Measurements from ENCODE around the gene PAMR1.

- TF ChIP-seq CTCF (IDR thresholded peaks at IDR 0.05) (no peak), EP300 (IDR thresholded peaks at IDR 0.05) (no peak), KDM1A (IDR thresholded peaks at IDR 0.05; ENCODE audit: low read depth) (no peak), MAFK (IDR thresholded peaks at IDR 0.05; ENCODE audit: partially characterized antibody) (no peak), HOXB13 (CRISPR knock-in tag; IDR thresholded peaks at IDR 0.05; ENCODE audit: low read depth) (no peak), REST (IDR thresholded peaks at IDR 0.05) (no peak), RAD21 (conservative IDR thresholded peaks at IDR 0.05 in 1 of 2, IDR thresholded peaks at IDR 0.05 in 1 of 2) (no peak), PHF8 (IDR thresholded peaks at IDR 0.05; ENCODE audit: borderline replicate concordance, low read depth) (no peak), POLR2A (IDR thresholded peaks at IDR 0.05; ENCODE audit: low read length) (no peak)
- TF ChIP-seq, protein P1, sequence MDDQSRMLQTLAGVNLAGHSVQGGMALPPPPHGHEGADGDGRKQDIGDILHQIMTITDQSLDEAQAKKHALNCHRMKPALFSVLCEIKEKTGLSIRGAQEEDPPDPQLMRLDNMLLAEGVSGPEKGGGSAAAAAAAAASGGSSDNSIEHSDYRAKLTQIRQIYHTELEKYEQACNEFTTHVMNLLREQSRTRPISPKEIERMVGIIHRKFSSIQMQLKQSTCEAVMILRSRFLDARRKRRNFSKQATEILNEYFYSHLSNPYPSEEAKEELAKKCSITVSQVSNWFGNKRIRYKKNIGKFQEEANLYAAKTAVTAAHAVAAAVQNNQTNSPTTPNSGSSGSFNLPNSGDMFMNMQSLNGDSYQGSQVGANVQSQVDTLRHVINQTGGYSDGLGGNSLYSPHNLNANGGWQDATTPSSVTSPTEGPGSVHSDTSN (IDR thresholded peaks at IDR 0.05), result no peak
Measured at GRCh38 chr11:35414311-35414710, 111.1 kb downstream of the PAMR1 start.

Data from A549 (cell line).